ENCODE data around the gene THAP9.
"Not testable (repeated sequence)": the region's sequence is repeated elsewhere in the genome, so short reads cannot be mapped to it uniquely, and the experiment has no call there.

Gene THAP9

GRCh38 chr4:82893942-82894341 lies 6.6 kb upstream of the THAP9 start:
- no peak for DNase-seq

DNA sequence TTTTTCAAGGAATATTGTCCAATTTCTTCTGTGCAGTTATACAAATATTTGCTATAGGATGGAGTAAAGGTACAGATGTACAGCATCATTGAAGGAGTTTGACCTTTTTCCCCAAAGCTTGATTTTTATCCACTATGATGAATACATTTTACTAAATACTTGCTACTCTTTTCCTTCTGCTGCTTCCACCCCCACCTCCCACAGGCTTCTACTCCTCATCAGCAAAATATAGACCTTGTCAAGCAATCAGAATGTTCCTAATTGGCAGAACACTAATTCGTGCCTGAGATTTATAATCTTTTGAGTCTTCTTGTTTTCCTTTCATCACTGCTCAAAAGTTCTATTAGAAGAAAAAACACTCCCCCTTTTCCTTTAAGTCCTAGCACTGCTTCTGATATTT lies 3.8 kb upstream of the THAP9 start:
- no peak for DNase-seq

GRCh38 chr4:82898322-82899243 lies 2.0 kb upstream of the THAP9 start:
- peak; percentile 5 for DNase-seq

- no peak for DNase-seq
Measured at GRCh38 chr4:82899374-82900065, 1.0 kb upstream of the THAP9 start.

- DNase-seq, result no peak
Measured at GRCh38 chr4:82900066-82900410, 497 bp upstream of the THAP9 start.

GRCh38 chr4:82901183-82901718 lies 716 bp downstream of the THAP9 start:
- no peak for DNase-seq

GRCh38 chr4:82903737-82904136 lies 3.2 kb downstream of the THAP9 start:
- DNase-seq, result peak; percentile 13

DNA sequence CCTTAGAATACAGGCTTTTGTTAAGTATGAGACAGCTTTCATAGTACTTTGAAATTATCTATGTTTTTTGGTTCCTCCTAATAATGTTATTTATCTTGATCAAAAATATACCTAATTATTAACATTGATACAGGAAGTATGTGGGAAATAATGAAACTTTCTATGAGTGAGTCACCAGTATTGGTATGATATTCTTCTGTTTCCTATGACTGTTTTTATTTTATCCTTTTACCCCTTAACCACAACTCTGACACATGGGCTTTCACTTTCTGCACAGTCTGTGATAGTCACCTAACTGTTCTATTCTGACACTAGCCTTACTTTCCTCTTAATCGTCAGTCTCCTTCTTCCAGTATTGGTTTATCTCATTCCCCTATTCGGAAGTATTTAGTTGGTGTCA lies 4.7 kb downstream of the THAP9 start:
- no peak for DNase-seq

- no peak for DNase-seq
Measured at GRCh38 chr4:82906469-82906868, 5.9 kb downstream of the THAP9 start.

- no peak for DNase-seq
Measured at GRCh38 chr4:82909326-82909725, 8.8 kb downstream of the THAP9 start.

- DNase-seq, result no peak
Measured at GRCh38 chr4:82913305-82913704, 12.8 kb downstream of the THAP9 start.

DNA sequence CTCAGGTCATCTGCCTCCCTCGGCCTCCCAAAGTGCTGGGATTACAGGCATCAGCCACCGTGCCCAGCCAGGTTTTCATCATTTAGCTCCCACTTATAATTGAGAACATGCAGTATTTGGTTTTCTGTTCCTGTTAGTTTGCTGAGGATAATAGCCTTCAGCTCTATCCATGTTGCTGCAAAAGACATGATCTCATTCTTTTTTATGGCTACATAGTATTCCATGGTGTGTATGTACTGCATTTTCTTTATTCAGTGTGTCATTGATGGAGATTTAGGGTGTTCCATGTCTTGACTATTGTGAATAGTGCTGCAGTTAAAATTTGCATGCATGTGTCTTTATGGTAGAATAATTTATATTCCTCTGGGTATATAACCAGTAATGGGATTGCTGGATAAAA lies 13.4 kb downstream of the THAP9 start:
- DNase-seq, result not testable (repeated sequence)

DNA sequence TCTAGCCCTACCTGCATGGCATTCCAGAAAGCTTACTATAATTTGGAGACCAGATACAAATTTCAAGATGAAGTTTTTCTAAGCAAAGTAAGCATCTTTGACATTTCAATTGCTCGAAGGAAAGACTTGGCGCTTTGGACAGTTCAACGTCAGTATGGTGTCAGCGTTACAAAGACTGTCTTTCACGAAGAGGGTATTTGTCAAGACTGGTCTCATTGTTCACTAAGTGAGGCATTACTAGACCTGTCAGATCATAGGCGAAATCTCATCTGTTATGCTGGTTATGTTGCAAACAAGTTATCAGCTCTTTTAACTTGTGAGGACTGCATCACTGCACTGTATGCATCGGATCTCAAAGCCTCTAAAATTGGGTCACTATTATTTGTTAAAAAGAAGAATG lies 17.6 kb downstream of the THAP9 start:
- DNase-seq, result no peak

GRCh38 chr4:82919386-82919785 lies 18.9 kb downstream of the THAP9 start:
- DNase-seq, result no peak

GRCh38 chr4:82921795-82922194 lies 21.3 kb downstream of the THAP9 start:
- DNase-seq, result no peak

DNA sequence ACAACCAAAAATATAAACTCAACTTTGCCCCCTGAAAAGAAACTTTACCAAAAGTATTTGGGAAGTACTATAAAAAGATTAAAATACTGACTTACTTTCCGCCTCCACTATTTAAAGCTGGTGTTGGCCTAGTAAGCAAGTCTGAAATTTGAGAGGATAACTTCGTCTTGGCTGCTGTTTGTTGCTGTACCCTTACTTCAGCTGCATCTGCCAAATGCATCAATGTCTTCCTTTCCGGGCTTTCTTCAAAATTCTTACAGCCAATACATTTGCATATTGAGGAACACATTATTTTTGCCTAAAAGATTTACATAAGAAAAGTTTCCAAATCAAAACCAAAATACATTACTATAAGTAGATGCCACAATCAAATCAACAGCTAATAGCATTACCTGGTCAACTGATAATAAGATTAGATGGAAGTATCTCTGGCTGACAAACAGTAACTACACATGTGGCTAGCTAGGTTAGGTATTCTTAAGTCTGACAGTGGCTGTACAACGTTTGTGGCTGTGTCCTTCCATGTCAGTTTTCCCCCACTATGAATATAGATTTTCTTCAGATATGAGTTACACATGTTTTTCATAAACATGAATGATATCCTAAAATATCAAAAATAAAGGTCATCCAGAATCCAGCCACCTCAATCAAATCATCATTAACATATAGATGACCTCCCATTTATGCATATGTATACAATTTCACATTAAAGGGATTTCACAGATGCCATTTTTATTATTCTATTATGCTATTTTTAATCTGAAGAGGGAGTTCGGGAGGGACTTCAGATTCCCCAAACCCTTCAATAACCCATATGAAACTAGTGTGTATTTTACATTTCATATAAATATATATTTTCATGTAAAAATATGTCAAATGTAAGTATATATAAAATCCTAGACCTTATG lies 30.6 kb downstream of the THAP9 start:
- DNase-seq, result no peak

GRCh38 chr4:82934441-82934840 lies 33.9 kb downstream of the THAP9 start:
- DNase-seq, result no peak

DNA sequence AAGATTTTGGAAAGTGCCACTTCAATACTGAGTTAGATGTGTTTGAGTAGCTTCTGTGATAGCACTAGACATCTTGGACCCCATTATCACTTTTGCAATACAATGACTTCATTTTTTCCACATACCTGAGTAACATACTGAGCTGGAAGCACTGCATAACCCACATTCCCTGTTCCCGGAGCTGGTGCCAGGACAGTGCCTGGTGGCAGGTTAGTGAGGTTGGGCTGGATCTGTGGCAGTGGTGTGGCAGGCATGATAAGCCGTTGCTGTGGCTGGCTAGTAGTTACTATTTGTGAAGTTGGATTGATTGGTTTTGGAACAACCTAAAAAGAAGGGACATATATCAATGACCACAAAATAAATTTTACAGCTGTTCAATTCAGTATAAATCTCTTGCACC lies 38.9 kb downstream of the THAP9 start:
- DNase-seq, result no peak

DNA sequence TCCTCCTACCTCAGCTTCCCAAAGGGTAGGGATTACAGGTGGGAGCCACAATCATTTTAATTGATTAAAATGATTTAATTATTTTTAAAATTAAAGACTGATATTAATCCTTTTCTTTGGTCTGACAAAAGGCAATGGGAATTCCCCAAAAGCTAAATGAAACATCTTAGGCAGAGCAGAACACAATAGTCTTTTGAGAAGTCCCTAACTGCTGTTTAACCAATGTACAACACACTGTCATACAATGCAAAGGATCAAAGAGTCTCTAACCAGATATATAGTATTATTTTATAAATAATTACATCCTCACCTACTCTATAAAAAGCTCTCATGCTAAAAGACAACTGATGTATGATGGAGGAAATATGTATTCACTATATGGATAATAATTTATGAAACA lies 47.0 kb downstream of the THAP9 start:
- DNase-seq, result no peak

- no peak for DNase-seq
Measured at GRCh38 chr4:82948647-82949204, 48.2 kb downstream of the THAP9 start.

DNA sequence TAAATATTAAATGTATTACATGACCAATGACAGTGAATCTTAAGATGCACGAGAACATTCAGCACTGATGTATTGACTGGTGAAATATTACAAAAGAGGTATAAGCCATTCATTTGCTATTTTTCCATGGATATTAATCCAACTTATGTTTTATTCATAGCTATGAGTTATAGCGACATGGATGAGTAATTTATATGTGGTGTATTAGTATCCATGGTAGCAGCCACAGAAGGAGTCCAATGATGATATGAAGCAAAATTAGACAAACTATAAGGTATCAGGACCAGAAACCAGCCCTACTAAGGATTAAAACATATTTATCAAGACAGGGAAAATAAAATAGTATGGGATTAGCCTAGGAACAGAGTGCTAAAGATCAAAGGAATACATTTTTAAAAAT lies 50.7 kb downstream of the THAP9 start:
- DNase-seq, result no peak

GRCh38 chr4:82954212-82954611 lies 53.7 kb downstream of the THAP9 start:
- no peak for DNase-seq

- DNase-seq, result no peak
Measured at GRCh38 chr4:82957045-82957444, 56.5 kb downstream of the THAP9 start.

Measured in central memory CD4-positive, alpha-beta T cell (primary cell).